HG02885 (cell line): ENCODE results near the gene PMVK.
"Not testable (repeated sequence)": the region's sequence is repeated elsewhere in the genome, so short reads cannot be mapped to it uniquely, and the experiment has no call there.

Source experiments
- ATAC-seq: cut with Tn5 transposase; IDR thresholded peaks from one replicate; pipeline ENCODE4 v1.9.1; 2021; ENCODE audit warnings: mild to moderate bottlenecking; ENCODE audit not compliant: unreplicated experiment, poor library complexity

The PMVK gene

DNA sequence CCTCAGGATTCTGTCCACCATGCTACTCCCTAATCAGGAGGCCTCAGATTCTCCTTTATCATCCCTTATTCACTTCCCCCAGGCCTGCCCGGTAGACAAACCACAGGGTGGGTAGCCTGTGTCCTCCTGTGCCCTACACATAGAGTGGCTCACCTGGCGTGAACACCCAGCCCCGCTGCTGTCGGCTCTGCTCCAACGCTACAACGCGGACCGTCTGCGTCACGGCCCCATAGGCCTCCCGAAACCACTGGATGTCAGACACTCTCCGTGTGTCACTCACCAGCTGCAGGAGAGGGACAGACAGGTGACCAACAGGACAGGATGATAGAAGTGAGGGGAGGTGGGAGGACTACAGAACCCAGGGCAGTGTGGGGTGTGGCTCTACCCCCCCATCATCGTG lies 10.3 kb downstream of the PMVK start:
- no peak for ATAC-seq

DNA sequence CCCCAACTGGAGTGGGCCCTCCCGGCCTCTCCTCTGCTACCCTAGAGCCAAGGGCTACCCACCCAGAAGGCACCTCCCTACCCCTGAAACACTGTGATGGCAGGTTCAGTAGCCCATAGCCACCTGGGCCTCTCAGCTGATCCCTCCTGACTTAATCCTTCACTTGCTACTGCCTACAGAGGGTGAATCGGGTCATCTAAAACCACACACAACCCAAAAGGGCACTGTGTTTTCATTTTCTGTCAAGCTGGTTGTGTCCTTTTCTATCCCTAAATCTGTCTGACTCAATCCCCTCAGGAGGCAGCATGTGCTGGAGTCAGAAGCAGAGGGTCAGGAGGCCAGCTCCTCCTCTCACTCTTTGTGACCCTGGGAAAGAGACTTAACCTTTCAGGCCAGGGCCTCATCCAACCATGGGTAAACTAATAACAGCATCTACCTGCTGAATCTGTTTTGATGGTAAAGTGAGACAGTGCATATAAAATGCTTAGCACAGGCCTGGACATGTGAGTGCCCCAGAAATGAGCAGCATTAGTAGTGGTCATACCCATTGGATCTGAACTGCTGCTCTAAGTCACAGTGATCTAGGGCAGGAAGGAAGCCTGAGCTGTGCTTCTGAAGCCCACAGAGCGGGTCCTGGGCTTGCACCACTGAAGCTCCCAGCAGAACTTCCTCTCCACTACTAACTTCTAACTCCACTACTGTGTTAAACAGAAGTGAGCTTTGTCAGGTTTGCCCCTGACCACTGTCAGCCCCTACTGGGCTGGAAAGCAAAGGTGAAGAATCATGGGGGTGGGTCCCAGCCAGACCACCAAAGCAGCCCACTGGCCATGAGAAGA lies 11.0 kb downstream of the PMVK start:
- no peak for ATAC-seq

DNA sequence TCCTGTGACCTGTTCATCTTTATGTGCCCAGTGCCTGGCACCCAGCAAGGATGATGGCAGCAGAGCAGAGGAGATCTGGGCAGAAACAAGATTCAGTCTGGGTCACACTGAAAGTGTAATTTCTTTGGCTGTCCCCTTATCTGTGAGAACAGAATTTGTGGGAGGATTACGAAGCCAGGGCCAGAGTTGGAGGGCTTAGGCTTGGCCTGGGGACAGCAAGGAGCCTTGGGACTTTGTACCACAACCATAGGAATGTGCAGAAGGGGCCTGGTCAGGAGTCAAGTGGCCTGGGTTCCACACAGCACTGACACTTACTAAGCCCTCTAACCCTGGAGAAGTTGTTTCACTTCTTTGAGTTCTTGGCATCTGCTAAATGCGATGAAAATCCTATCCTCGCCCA lies 12.8 kb downstream of the PMVK start:
- no peak for ATAC-seq

DNA sequence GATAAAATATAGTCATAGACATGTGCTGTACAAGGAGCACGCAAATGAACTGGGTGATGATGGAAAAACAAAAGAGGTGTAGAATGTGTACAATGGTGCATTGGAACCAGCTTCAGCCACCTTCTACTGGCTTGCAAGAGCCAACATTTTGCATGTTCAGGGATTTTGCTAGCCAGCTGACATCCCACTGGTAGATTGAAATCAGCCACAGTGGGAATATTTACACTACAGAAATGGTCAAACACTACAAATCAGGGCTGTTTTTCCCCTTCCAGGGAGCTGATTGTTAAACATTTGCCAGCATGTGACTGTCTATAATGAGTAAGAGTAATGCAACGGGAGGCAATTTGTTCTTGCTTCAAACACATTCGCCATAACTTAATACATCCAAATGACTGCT lies 23.2 kb downstream of the PMVK start:
- no peak for ATAC-seq

GRCh38 chr1:154912755-154913154 lies 23.8 kb downstream of the PMVK start:
- ATAC-seq, result no peak

DNA sequence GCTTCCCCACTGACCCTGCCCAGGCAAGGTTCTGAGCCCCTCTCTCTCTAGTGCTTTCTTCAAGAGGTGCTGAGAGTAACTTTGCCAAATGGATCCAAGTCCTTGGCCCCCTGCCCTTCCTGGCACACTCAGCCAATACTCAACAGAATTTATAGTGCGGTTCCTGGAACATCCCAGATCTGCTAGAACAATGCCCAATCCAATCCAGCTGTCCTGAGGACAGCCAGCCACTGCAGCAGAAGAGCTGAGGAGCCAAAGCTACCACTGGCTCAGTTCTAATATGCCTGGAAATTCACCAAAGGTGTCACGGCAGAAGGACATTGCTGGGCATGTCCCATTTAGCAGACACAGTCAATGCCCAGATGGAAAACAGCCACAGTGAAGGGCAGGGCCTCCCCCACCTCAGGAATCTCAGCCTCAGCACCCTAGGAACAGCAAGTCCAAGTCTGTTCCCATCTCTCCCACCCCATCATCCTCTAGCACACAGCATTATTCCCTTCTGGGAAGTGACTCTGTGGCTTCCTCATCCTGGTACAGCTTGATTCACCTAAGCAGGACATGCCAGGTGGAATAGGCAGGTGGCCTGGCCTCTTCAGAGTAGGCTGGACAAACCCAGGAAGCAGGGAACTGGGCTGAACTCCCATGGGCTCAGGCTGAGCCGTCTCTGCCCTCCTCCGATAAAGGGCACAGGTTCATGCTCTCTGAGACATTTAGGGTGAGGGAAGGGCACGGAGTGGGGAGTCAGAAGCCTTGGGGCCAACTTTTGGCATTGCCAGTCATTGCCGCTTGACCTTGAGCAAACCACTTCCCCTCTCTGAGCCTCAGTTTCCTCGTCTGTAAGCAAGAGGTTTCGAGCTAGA lies 24.6 kb downstream of the PMVK start:
- no peak for ATAC-seq

DNA sequence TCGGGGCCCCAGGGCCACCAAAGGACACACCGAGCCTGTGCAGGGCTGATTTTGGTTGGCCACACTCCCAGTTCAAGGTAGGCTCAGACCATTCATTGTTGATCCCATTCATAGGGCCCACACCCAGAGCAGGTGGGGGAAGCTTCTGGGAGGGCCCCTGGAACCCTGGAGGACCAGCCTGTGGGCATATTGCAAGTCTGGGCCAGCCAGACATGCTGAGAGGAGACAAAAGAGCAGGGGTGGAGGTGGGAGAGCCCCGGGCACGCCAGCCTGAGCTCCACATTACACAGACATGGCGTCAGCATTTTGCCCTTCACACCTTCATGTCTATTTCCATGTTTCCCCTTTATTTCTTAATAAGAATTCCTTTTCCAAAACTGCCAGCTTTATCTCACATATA lies 25.7 kb downstream of the PMVK start:
- no peak for ATAC-seq

DNA sequence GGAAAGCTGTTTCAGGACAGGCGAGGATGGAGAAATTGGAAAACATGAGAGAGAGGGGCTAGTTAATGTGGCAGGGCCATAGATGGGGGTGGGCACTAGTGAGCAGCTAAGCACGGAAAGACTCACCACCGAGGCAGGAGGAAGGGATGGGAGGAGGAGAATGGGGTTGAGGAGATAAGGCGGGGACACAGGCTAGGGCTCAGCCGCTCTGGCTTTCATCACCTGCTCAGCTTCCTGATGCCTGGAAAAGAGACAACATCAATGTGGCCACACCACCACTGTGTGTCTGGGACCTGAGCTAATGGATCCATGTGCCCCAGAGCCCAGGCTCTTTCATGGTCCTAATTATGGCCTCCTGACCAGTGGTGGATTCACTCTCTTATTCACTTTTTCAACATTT lies 27.6 kb downstream of the PMVK start:
- ATAC-seq, result no peak

DNA sequence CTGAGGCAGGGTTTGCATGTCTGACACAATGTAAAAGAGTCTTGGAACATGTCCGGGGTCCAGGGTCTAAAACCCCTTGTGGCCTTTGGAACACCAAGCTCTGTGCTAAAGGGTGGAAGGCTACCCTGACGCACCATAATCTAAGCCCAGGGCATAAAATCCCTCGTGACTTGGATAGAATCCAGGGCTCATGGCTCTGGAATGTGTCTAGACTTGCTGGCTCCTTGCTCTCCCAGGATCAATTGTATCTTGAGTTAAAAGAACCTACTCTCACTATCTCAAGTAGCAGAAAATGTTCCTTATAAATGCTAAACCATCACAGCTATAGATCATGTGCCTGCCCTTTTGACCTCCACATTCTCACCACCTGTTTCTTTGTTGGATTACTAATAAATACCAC lies 28.4 kb downstream of the PMVK start:
- not testable (repeated sequence) for ATAC-seq

DNA sequence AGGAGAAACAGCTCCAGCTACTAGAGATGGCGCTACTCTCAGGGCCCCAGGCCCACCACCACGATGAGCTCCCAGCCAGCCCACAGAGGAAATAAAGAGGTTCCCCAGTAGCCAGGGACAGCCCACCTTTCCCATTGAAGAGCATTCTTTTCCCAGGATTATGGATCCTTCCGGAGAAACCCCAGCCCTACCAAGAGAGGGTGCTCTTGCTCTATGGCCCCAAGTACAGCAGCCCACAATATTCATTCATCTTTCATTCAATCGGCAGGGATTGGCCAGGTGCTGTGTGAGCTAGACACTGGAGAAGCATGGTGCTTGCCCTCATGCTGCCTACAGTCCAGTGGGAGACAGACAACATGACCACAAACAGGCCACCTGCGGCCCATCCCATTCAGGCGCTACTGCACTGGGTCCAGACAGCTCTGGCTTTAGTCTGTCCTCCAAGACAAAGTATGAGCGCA lies 29.9 kb downstream of the PMVK start:
- ATAC-seq, result no peak

DNA sequence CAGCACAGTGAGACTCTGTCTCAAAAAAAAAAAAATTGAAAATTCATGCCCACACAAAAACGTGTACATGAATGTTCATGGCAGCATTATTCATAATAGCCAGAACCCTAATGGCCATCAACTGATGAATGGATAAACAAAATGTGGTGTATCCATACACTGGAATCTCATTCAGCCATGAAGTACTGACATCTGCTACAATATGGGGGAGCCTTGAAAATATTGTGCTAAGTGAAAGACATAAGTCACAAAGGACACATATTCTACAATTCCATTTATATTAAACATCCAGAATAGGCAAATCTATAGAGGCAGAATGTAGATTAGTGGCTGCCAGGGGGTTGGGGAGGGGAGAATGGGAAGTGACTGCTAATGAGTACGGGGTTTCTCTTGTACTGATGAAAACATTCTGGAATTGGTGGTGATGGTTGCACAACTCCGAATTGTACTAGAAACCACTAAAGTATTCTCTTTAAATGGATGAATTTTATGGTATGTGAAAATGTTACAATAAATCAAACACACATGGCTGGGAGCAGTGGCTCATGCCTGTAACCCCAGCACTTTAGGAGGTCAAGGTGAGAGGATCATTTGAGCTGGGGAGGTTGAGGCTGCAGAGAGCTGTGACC lies 33.5 kb downstream of the PMVK start:
- ATAC-seq, result no peak

DNA sequence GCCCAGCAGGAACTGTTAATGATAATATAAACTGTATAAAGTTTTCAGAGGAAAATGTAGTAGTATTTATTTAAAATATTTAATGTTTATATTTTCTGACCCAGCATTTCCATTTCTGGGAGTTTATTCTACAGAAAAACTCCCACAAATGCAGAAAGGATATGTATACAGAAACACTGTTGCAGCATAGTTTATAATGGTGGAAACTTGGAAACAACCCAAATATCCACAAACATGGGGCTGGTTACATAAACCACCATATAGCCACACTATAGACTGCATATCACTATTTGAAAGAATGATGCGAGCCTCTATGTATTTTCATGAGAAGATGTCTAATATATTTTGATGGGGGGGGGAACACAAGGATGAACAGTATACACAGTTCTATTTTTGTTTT lies 34.9 kb downstream of the PMVK start:
- ATAC-seq, result no peak

DNA sequence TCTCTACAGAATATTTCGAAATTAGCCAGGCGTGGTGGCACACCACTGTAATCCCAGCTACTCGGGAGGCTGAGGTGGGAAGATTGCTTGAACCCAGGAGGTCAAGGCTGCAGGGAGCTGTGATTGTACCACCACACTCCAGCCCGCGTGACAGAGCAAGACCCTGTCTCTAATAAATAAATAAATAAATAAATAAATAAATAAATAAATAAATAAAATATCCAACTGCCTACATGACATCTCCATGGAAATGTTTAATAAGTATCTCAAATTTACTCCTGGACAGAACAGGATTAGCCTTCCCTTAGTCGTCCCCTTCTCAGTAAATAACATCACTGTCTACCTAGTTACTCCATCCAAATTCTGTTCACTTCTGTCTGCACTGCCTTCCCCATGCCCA lies 37.5 kb downstream of the PMVK start:
- no peak for ATAC-seq

DNA sequence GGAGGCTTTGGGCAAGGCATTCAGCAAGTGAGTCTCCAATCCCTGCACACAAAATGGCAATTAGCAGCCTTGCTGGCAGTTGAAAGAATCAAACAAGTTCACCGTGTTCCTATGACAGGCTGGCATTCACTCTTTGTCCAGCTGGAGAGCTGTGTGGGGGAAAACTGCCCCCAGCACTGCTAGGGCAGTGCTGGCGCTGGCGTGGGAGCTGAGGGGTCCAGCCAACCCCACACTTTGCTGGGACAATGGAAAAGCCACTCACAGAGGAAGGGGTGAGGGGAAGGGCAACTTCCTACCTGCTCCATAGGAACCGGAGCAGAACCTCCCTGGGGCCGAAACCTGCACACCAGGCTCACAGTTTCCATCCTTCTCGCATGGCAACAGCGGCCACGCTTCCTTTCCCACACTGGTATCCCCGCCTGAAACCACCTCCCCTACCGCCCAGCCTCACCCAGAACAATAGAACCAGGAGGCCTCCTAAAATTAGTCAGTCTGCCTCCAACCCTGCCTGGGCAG lies 39.7 kb downstream of the PMVK start:
- ATAC-seq, result no peak

- ATAC-seq, result no peak
These were observed 40.7 kb downstream of the PMVK start for GRCh38 chr1:154895798-154896197.

- no peak for ATAC-seq
These were observed 45.1 kb downstream of the PMVK start for GRCh38 chr1:154891452-154891851.

DNA sequence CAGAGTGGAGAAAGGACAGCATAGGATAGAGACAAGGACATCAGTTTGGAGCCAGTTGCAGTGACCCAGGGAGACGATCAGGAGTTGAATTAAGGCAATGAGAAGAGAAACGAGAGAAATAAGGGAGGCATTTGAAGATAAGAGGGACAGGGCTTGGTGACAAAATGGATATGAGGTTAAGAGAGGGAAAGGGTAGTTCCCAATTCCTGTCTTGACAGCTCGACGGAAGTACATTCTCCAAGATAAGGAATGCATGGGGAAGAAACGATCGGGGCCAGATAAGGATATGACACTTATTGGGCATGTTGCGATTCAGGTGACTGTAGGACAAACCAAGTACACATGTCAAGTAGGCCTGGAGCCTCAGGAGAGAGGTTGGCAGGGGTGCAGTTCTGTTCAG lies 47.8 kb downstream of the PMVK start:
- no peak for ATAC-seq

DNA sequence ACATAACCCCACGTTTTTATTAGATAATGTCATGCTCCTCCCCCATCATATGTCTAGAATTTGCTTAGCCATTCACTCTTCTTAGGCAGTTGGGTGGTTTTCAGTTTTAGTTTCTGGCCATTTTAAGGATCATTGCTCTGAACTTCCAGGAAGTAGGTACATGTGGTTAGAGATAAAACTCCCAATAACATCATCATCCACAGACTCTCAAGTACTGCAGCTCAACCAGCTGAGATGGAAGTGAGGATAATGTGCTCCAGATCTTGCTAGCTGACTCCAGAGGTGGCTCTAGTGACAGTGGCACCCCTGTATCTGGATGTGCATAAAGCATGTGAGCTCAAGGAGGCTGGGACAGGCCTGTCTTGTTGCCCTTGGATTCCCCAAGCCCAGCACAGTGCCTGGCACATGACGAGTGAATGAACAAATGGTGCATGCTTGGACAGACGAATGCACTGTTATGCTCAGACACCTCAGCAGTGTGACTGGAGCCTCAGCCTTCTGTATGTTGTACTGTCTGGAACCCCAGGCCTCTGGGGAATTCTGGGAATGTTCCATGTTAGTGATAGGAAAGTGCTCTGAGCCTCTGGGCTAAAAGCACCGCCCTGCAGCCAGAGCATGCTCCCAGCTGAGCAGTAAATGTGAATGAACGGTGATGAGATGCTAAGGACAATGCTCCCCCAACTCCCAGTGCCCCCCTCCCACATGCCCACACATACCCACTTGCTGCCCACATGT lies 50.1 kb downstream of the PMVK start:
- no peak for ATAC-seq

GRCh38 chr1:154884869-154885701 lies 51.4 kb downstream of the PMVK start:
- ATAC-seq, result no peak
